Stimulated activated naive CD8-positive, alpha-beta T cell treated with anti-CD3 and anti-CD28 coated beads, Interleukin-15, amount 100 ng/mL, for 72 hours (primary cell): Measurements from ENCODE around the gene TTLL1.
"Not testable (repeated sequence)": the region's sequence is repeated elsewhere in the genome, so short reads cannot be mapped to it uniquely, and the experiment has no call there.

Experiments used
- ATAC-seq: fragments of 150-1000 bp; cut with Tn5 transposase; 2 replicates; pipeline ENCODE4 v1.10.0; 2021; ENCODE audit warnings: mild to moderate bottlenecking, moderate library complexity
- DNase-seq, 2 donors: peaks; one replicate each; pipeline ENCODE4 v3.0.0; 2021 to 2022
- H3K27ac Mint-ChIP-seq, 2 donors: one replicate each; pipeline ENCODE4 v1.8.0; 2022; ENCODE audit warnings: mild to moderate bottlenecking in 2 of 2, mixed read lengths in 2 of 2, moderate library complexity in 2 of 2
- H3K27me3 Mint-ChIP-seq: one replicate; pipeline ENCODE4 v1.8.0; 2022; ENCODE audit warnings: mixed read lengths
- H3K4me1 Mint-ChIP-seq: one replicate; pipeline ENCODE4 v1.8.0; 2022; ENCODE audit warnings: mild to moderate bottlenecking, mixed read lengths
- H3K4me3 Mint-ChIP-seq, 2 donors: one replicate each; pipeline ENCODE4 v1.8.0; 2022; ENCODE audit warnings: mild to moderate bottlenecking in 2 of 2, mixed read lengths in 2 of 2, moderate library complexity in 1 of 2
- H3K9me3 Mint-ChIP-seq, 2 donors: one replicate each; pipeline ENCODE4 v1.8.0; 2022; ENCODE audit warnings: mixed read lengths in 2 of 2

TTLL1 gene

GRCh38 chr22:43001271-43002201 lies 87.7 kb downstream of the TTLL1 start:
- peak; percentile 28 for ATAC-seq
- Mint-ChIP-seq H3K9me3 (no peaks in the 10 kb centered on the region), H3K4me3 (peak overlapping the region; percentile 27 to 40), H3K27ac (peak overlapping the region; percentile 55 to 64), H3K4me1 (peaks cover 93% of the 10 kb centered on the region), H3K27me3 (no peaks in the 10 kb centered on the region)
- peak in 1 of 2 donors; percentile 27 for DNase-seq

- peak overlapping the region; percentile 64 to 92 for H3K27ac Mint-ChIP-seq
- peaks cover 88% of the 10 kb centered on the region for H3K4me1 Mint-ChIP-seq
- no peaks in the 10 kb centered on the region for H3K9me3 Mint-ChIP-seq
- ATAC-seq = peak; percentile 80
- H3K4me3 Mint-ChIP-seq = peak overlapping the region; percentile 27 to 67
- peak in 1 of 2 donors; percentile 47 for DNase-seq
- H3K27me3 Mint-ChIP-seq = no peaks in the 10 kb centered on the region
These were observed 88.6 kb downstream of the TTLL1 start for GRCh38 chr22:43000441-43001175.

DNA sequence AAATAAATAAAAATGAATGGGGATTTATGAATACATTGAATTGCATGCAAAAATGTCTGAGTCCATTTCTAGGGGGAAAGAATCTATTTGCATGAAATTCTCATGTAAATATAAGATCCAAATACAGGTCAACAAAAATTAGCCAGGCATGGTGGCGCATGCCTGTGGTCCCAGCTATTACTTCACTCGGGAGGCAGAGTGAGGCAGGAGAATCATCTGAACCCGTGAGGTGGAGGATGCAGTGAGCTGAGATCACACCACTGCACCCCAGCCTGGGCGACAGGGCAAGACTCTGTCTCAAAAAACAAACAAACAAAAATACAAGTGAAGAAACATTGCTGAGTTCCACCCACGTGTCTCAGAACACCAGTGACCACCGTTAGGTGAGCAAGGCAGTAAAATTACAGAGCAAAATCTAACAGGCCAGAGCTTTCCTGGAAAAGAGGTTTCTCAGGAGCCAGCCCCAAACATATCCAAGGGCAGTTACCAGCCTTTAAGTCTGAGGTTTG lies 91.6 kb downstream of the TTLL1 start:
- peak overlapping the region in 1 of 2 donors; percentile 47 for H3K27ac Mint-ChIP-seq
- no peaks in the 10 kb centered on the region for H3K27me3 Mint-ChIP-seq
- H3K4me1 Mint-ChIP-seq = peaks cover 70% of the 10 kb centered on the region
- ATAC-seq (no peak), DNase-seq (no peak)
- H3K9me3 Mint-ChIP-seq = no peaks in the 10 kb centered on the region
- no peak overlapping the region for H3K4me3 Mint-ChIP-seq

DNA sequence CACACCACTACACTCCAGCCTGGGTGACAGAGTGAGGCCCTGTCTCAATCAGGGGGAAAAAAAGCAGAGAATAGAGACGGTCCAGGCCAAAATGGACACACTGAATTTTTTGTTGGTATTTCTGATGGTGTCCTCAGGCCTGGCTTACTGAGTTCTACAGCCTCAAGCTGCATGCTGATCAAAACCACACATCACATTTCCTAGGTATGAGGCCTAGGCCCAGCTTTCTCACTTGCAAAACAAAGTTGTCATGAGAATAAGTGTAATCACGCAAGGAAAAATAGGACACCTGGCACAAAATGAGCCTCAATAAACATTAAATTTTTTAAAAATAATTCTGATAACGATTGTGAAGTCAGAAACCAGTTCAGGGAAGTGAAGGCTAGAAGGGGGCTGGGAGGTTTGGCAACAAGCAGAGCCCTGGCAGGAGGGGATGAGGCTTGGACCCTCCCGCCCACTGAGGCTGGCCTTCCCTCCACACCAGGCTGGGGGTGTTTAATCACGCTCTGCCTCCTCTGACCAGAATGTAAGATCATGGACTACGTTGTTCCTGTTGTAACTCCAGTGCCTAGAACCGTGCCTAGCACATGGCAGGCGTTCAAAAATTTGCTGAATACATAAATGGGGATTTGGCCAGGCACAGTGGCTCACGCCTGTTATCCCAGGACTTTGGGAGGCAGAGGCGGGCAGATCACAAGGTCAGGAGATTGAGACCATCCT lies 92.4 kb downstream of the TTLL1 start:
- ATAC-seq (no peak), DNase-seq (no peak)
- H3K4me3 Mint-ChIP-seq = no peak overlapping the region
- H3K27me3 Mint-ChIP-seq = no peaks in the 10 kb centered on the region
- peaks cover 61% of the 10 kb centered on the region for H3K4me1 Mint-ChIP-seq
- H3K9me3 Mint-ChIP-seq = no peaks in the 10 kb centered on the region
- H3K27ac Mint-ChIP-seq = no peak overlapping the region

GRCh38 chr22:42995654-42996053 lies 93.5 kb downstream of the TTLL1 start:
- peaks cover 57% of the 10 kb centered on the region for H3K4me1 Mint-ChIP-seq
- ATAC-seq, H3K27ac Mint-ChIP-seq, H3K9me3 Mint-ChIP-seq, H3K27me3 Mint-ChIP-seq, H3K4me3 Mint-ChIP-seq, DNase-seq: not testable (repeated sequence)

DNA sequence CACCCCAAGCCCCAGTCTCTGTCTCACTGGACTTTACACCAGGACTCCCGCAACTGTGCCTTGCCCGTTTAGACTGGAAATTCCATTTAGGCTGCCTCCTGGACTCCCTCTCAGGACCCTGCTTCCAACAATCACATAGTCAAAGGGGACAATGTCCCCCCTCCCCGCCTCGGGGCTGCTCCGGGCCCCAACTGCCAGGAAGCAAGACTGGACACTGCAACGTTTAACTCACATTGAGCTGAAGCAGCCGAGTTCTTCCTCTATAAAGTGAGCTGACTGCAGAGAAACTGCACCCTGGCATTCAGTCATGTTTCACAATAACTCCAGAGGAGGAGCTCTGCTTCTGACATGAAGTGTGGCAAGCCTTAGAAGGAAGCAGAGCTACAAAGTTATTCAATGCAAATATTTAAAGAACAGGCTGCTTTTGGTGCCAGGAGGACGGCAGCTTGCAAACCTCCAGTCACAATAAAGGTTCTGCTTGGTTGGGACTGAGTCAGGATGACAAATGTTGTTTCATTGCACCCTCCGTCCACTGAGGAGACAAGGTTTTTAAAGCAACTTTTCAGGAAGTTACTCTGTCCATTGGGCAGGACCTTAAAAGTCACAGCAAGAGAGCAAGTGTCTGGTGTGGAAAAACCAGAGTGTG lies 94.2 kb downstream of the TTLL1 start:
- Mint-ChIP-seq H3K9me3 (no peaks in the 10 kb centered on the region), H3K4me3 (no peak overlapping the region), H3K27me3 (no peaks in the 10 kb centered on the region), H3K27ac (no peak overlapping the region), H3K4me1 (peaks cover 51% of the 10 kb centered on the region)
- ATAC-seq (no peak), DNase-seq (no peak)

DNA sequence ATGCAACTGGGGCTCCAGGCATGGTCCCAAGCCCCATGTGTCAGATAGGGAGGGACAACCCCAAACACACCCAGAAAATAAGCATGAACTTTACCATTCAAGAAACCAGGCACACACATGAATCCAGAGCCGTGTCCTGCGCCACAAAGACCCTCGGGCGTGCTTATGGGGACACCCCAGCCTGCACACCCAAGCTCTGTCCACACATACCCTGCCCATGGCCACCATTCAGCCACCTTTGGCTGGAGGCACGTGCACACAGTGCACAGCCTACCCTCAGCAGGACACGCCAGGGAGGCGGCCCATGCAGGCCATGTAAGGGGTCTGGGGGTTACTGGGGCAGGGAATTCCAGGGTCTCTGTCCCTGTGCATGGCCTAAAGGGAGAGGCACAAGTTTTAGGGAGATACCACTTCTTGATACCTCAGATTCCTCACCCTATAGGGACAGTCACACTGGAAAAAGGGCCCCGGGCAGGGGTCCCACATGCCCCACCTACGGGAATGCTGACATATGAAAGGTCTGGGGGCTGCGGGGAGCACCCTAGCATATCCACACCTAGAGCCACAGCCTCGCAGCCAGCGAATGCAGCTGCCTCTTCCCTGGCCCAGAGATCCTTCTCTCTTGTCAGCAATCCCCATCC lies 94.8 kb downstream of the TTLL1 start:
- Mint-ChIP-seq H3K4me3 (no peak overlapping the region), H3K27me3 (no peaks in the 10 kb centered on the region), H3K9me3 (no peaks in the 10 kb centered on the region), H3K4me1 (peaks cover 45% of the 10 kb centered on the region), H3K27ac (no peak overlapping the region)
- ATAC-seq = no peak
- no peak for DNase-seq

GRCh38 chr22:42993651-42994275 lies 95.4 kb downstream of the TTLL1 start:
- ATAC-seq = no peak
- H3K27ac Mint-ChIP-seq = no peak overlapping the region
- no peaks in the 10 kb centered on the region for H3K9me3 Mint-ChIP-seq
- peaks cover 38% of the 10 kb centered on the region for H3K4me1 Mint-ChIP-seq
- DNase-seq = no peak
- no peak overlapping the region for H3K4me3 Mint-ChIP-seq
- no peaks in the 10 kb centered on the region for H3K27me3 Mint-ChIP-seq

DNA sequence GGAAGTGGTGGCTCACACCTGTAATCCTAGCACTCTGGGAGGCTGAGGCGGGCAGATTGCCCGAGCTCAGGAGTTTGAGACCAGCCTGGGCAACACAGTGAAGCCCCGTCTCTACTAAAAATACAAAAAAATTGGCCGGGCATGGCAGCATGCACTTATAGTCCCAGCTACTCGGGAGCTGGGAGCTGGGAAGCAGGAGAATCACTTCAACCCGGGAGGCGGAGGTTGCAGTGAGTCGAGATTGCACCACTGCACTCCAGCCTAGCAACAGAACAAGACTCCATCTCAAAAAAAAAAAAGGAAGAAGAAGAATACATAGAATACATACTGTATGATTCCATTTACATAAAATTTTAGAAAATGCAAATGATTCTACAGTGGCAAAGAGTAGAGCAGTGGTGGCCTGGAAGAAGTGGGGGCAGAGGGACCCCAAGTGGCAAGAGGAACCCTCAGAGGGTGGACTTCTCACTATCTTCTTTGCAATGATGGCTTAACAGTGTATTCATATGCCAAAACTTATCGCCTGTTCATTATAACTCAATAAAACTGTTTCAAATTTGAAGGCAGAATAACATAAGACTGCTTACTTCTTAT lies 96.2 kb downstream of the TTLL1 start:
- Mint-ChIP-seq H3K27ac (no peak overlapping the region), H3K4me1 (peaks cover 31% of the 10 kb centered on the region), H3K27me3 (no peaks in the 10 kb centered on the region), H3K4me3 (no peak overlapping the region), H3K9me3 (no peaks in the 10 kb centered on the region)
- DNase-seq (no peak), ATAC-seq (no peak)

DNA sequence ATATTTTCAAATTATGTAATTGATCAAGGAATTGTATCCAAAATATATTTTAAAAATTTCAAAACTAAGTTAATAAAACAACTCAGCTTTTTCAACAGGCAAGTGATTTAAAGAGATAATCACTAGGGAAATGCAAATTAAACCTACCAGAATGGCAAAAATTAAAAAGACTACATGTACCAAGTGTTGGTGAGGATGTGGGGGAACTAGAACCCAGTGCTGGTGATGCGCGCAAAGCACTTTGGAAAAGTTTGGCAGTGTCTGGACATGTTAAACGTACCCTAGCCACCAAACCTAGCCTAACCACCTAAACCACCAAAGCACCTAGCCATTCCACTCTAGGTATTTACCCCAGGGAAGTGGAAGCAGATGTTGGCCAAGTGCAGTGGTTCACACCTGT lies 97.1 kb downstream of the TTLL1 start:
- H3K27me3 Mint-ChIP-seq = no peaks in the 10 kb centered on the region
- no peak overlapping the region for H3K4me3 Mint-ChIP-seq
- DNase-seq (no peak), ATAC-seq (no peak)
- H3K27ac Mint-ChIP-seq = no peak overlapping the region
- no peaks in the 10 kb centered on the region for H3K9me3 Mint-ChIP-seq
- peaks cover 25% of the 10 kb centered on the region for H3K4me1 Mint-ChIP-seq

DNA sequence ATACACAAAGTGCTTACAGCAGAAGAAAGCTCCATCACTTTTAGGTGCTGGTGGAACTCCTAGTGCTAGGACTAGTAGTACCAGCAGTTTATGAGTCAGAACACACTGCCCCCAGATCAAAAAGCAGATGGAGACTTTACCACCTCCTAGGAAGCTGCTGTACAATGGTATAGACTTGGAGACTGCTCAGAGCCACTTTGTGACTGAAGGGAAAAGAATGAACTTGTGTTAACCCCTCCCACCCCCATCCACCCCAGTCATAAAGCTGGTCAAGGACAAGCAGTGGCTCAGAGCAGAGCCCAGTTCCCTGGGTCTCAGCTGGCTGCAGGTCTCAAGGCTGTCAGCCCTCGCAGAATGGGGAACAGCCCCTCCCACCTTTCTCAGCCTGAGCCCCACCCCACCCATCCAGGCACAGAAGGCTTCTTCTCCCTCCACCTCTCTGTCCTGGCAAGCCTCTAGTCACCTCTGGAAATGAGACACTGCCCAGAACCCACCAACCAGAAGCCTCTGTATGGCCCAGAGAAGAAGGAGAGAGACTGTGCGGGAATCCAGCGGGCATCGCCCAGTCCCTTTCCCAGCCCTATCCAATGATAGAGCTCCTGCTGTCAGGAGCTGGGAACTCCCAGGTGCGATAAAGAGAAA lies 98.1 kb downstream of the TTLL1 start:
- H3K9me3 Mint-ChIP-seq = no peaks in the 10 kb centered on the region
- no peak overlapping the region for H3K4me3 Mint-ChIP-seq
- ATAC-seq = no peak
- peaks cover 29% of the 10 kb centered on the region for H3K4me1 Mint-ChIP-seq
- H3K27ac Mint-ChIP-seq = no peak overlapping the region
- H3K27me3 Mint-ChIP-seq = no peaks in the 10 kb centered on the region
- no peak for DNase-seq

- H3K27ac Mint-ChIP-seq = no peak overlapping the region
- no peaks in the 10 kb centered on the region for H3K9me3 Mint-ChIP-seq
- H3K4me1 Mint-ChIP-seq = peaks cover 36% of the 10 kb centered on the region
- H3K4me3 Mint-ChIP-seq = no peak overlapping the region
- ATAC-seq (no peak), DNase-seq (no peak)
- H3K27me3 Mint-ChIP-seq = no peaks in the 10 kb centered on the region
These were observed 98.9 kb downstream of the TTLL1 start for GRCh38 chr22:42990131-42990838.
